ENCODE results near the gene ELOA.

The ELOA gene

DNA sequence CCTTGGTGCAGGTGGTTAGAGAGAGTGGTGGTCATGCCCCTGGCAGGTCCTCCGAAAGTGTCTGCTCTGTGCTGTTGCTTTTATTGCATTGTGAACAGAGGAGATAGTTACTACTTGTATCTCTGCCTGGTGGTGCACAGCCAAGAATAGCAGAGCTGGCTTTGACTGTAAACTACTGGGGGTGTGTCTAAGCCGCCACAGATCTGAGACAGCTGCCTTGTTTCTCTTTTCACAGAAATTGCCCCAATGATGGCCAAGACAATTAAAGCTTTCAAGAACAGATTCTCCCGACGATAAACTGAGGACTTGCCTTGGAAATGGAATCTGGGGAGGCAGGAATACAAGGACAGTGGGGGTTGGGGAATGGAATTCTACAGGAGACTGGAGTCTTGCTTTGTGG is 16.0 kb downstream of the ELOA start:
- TF ChIP-seq CTCF (IDR thresholded peaks at IDR 0.05; ENCODE audit: insufficient read depth, low read length, poor library complexity, severe bottlenecking) (no peak), EZH2phosphoT487 (conservative IDR thresholded peaks at IDR 0.05; ENCODE audit: low read length) (no peak)
- Histone ChIP-seq H3K27ac (ENCODE audit: low read depth, low read length) (no peak overlapping the region), H3K27me3 (ENCODE audit: low read length) (no peaks in the 10 kb centered on the region), H2AFZ (ENCODE audit: low read depth, low read length, severe bottlenecking) (no peak overlapping the region), H3K79me2 (ENCODE audit: insufficient read depth, low read length) (no peaks in the 10 kb centered on the region), H4K20me1 (ENCODE audit: low read depth, low read length) (no peaks in the 10 kb centered on the region), H3K9me2 (replicated peaks; ENCODE audit: insufficient read depth, low read length) (no peaks in the 10 kb centered on the region), H3K4me2 (ENCODE audit: low read depth, low read length, poor library complexity, severe bottlenecking) (no peak overlapping the region), H3K9me3 (ENCODE audit: insufficient read depth, low read length) (no peaks in the 10 kb centered on the region), H3K4me3 (ENCODE audit: insufficient read depth, low read length, poor library complexity, severe bottlenecking) (no peak overlapping the region), H3K9ac (ENCODE audit: low read length) (no peak overlapping the region), H3F3A (ENCODE audit: insufficient read depth) (no peaks in the 10 kb centered on the region), H3K36me3 (ENCODE audit: low read length) (peaks cover 26% of the 10 kb centered on the region)

- Histone ChIP-seq H3K9ac (ENCODE audit: low read length) (no peak overlapping the region), H2AFZ (ENCODE audit: low read depth, low read length, severe bottlenecking) (no peak overlapping the region), H3K36me3 (ENCODE audit: low read length) (0 out of 2 replicates have a peak, but pooled peaks cover 2% of the 10 kb centered on the region), H3K27me3 (ENCODE audit: low read length) (no peaks in the 10 kb centered on the region), H3K79me2 (ENCODE audit: insufficient read depth, low read length) (no peaks in the 10 kb centered on the region), H3K4me3 (ENCODE audit: insufficient read depth, low read length, poor library complexity, severe bottlenecking) (no peak overlapping the region), H3K27ac (ENCODE audit: low read depth, low read length) (no peak overlapping the region), H3K9me3 (ENCODE audit: insufficient read depth, low read length) (no peaks in the 10 kb centered on the region), H3K4me2 (ENCODE audit: low read depth, low read length, poor library complexity, severe bottlenecking) (no peak overlapping the region), H3F3A (ENCODE audit: insufficient read depth) (no peaks in the 10 kb centered on the region), H4K20me1 (ENCODE audit: low read depth, low read length) (no peaks in the 10 kb centered on the region), H3K9me2 (replicated peaks; ENCODE audit: insufficient read depth, low read length) (no peaks in the 10 kb centered on the region)
- TF ChIP-seq CTCF (IDR thresholded peaks at IDR 0.05; ENCODE audit: insufficient read depth, low read length, poor library complexity, severe bottlenecking) (no peak), EZH2phosphoT487 (conservative IDR thresholded peaks at IDR 0.05; ENCODE audit: low read length) (no peak)
These were observed 19.8 kb downstream of the ELOA start for GRCh38 chr1:23763041-23763577.

GRCh38 chr1:23768733-23769132 is 25.5 kb downstream of the ELOA start:
- Histone ChIP-seq H3K9me2 (replicated peaks; ENCODE audit: insufficient read depth, low read length) (no peaks in the 10 kb centered on the region), H4K20me1 (ENCODE audit: low read depth, low read length) (no peaks in the 10 kb centered on the region), H3K27me3 (ENCODE audit: low read length) (no peaks in the 10 kb centered on the region), H3K27ac (ENCODE audit: low read depth, low read length) (no peak overlapping the region), H3K79me2 (ENCODE audit: insufficient read depth, low read length) (no peaks in the 10 kb centered on the region), H2AFZ (ENCODE audit: low read depth, low read length, severe bottlenecking) (no peak overlapping the region), H3K9ac (ENCODE audit: low read length) (no peak overlapping the region), H3F3A (ENCODE audit: insufficient read depth) (0 out of 2 replicates have a peak, but pooled peaks cover 6% of the 10 kb centered on the region), H3K4me3 (ENCODE audit: insufficient read depth, low read length, poor library complexity, severe bottlenecking) (no peak overlapping the region), H3K9me3 (ENCODE audit: insufficient read depth, low read length) (no peaks in the 10 kb centered on the region), H3K4me2 (ENCODE audit: low read depth, low read length, poor library complexity, severe bottlenecking) (no peak overlapping the region), H3K36me3 (ENCODE audit: low read length) (no peaks in the 10 kb centered on the region)
- TF ChIP-seq EZH2phosphoT487 (conservative IDR thresholded peaks at IDR 0.05; ENCODE audit: low read length) (no peak), CTCF (IDR thresholded peaks at IDR 0.05; ENCODE audit: insufficient read depth, low read length, poor library complexity, severe bottlenecking) (no peak)
